ENCODE results near the gene LAMA2. TPM values are rescaled to one million over a fixed set of nuclear protein-coding genes. Genes with fewer than 3 reads are reported as not detected.

LAMA2 gene
- total and polyA plus RNA-seq, 2 experiments from 2014 or later: 0.91 to 6.4 TPM

GRCh38 chr6:129515004-129515403, 632.1 kb downstream of the LAMA2 start (continued):
- TF ChIP-seq EZH2 (IDR thresholded peaks at IDR 0.05; ENCODE audit: low read depth, unreplicated experiment) (no peak), CREB1 (CRISPR knock-in tag; IDR thresholded peaks at IDR 0.05; ENCODE audit: low read depth) (no peak), REST (IDR thresholded peaks at IDR 0.05; ENCODE audit: unreplicated experiment) (no peak), ZNF331 (CRISPR knock-in tag; IDR thresholded peaks at IDR 0.05; ENCODE audit: low read depth) (no peak), JUNB (IDR thresholded peaks at IDR 0.05; ENCODE audit: unreplicated experiment) (no peak), ZNF114 (CRISPR knock-in tag; IDR thresholded peaks at IDR 0.05) (no peak), STAT1 (IDR thresholded peaks at IDR 0.05; ENCODE audit: unreplicated experiment) (no peak), NANOG (IDR thresholded peaks at IDR 0.05; ENCODE audit: borderline replicate concordance) (no peak), POLR2AphosphoS5 (IDR thresholded peaks at IDR 0.05; ENCODE audit: low read depth) (no peak), EZH2phosphoT487 (IDR thresholded peaks at IDR 0.05; ENCODE audit: unreplicated experiment) (no peak), CTCF (conservative IDR thresholded peaks at IDR 0.05; ENCODE audit: low read depth in 2 of 2) (no peak)
- TF ChIP-seq, protein P1, sequence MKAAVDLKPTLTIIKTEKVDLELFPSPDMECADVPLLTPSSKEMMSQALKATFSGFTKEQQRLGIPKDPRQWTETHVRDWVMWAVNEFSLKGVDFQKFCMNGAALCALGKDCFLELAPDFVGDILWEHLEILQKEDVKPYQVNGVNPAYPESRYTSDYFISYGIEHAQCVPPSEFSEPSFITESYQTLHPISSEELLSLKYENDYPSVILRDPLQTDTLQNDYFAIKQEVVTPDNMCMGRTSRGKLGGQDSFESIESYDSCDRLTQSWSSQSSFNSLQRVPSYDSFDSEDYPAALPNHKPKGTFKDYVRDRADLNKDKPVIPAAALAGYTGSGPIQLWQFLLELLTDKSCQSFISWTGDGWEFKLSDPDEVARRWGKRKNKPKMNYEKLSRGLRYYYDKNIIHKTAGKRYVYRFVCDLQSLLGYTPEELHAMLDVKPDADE (IDR thresholded peaks at IDR 0.05): no peak

- Histone ChIP-seq H3K36me3 (ENCODE audit: insufficient read depth) (no peaks in the 10 kb centered on the region), H2AFZ (no peak overlapping the region), H3K79me2 (replicated peaks; ENCODE audit: insufficient read depth) (no peaks in the 10 kb centered on the region), H3K4me1 (ENCODE audit: insufficient read depth) (no peaks in the 10 kb centered on the region; the same call in 1 of the 2 replicates), H3K4me2 (no peak overlapping the region), H3K4me3 (no peak overlapping the region), H3F3A (replicated peaks; ENCODE audit: low read depth) (no peaks in the 10 kb centered on the region), H4K20me1 (replicated peaks; ENCODE audit: insufficient read depth) (no peaks in the 10 kb centered on the region), H3K9me2 (ENCODE audit: insufficient read depth) (no peaks in the 10 kb centered on the region), H3K27me3 (ENCODE audit: insufficient read depth) (no peaks in the 10 kb centered on the region), H3K27ac (ENCODE audit: low read depth) (no peak overlapping the region)
- DNase-seq (ENCODE audit: low spot score): no peak
- ATAC-seq: no peak
- no peaks in the 10 kb centered on the region for H3K9me3 Mint-ChIP-seq
- no peak overlapping the region for H3K4me3 Mint-ChIP-seq
- H3K36me3 Mint-ChIP-seq (ENCODE audit: low read depth): no peaks in the 10 kb centered on the region
- no peak for TF ChIP-seq JUNB (IDR thresholded peaks at IDR 0.05; ENCODE audit: unreplicated experiment)
- TF ChIP-seq NANOG (IDR thresholded peaks at IDR 0.05; ENCODE audit: borderline replicate concordance): no peak
- H3K27ac Mint-ChIP-seq: peak overlapping the region; percentile 86; the same call in 1 of the 2 replicates
- no peaks in the 10 kb centered on the region for H3K27me3 Mint-ChIP-seq (ENCODE audit: insufficient read depth, low read depth, poor library complexity)
- peaks cover 10% of the 10 kb centered on the region for H3K4me1 Mint-ChIP-seq
Measured at GRCh38 chr6:129516005-129516404, 633.1 kb downstream of the LAMA2 start.
